Measurements from ENCODE around the gene GMDS.

GRCh38 chr6:2187826-2188225 is 57.6 kb downstream of the GMDS start:
- TF ChIP-seq CTCF (IDR thresholded peaks at IDR 0.05) (no peak), TEAD4 (IDR thresholded peaks at IDR 0.05; ENCODE audit: borderline replicate concordance, insufficient read depth) (no peak), RAD21 (IDR thresholded peaks at IDR 0.05; ENCODE audit: low read length) (no peak), MXI1 (IDR thresholded peaks at IDR 0.05; ENCODE audit: low read depth, low read length) (no peak), ELF1 (IDR thresholded peaks at IDR 0.05) (no peak), SMC3 (IDR thresholded peaks at IDR 0.05; ENCODE audit: low read depth, low read length) (no peak), NFIC (IDR thresholded peaks at IDR 0.05; ENCODE audit: borderline replicate concordance) (no peak)

Data from SK-N-SH (cell line).